Large intestine (tissue), 3 donors: ENCODE data around the gene SORCS2. TPM values are rescaled to one million over a fixed set of nuclear protein-coding genes. Genes with fewer than 3 reads are reported as not detected.

Experiments
- DNase-seq, 2 donors: peaks; one replicate each; pipeline versions ENCODE4 v3.0.0 to v3.0.0-alpha.2; 2013
- H3K27ac ChIP-seq: one replicate; pipeline ENCODE4 v1.5.1; 2013; ENCODE audit warnings: low read length
- H3K27me3 ChIP-seq: 2 replicates; pipeline ENCODE4 v1.6.1; 2013; ENCODE audit warnings: low read length; ENCODE audit not compliant: control insufficient read depth, insufficient read depth
- H3K36me3 ChIP-seq: 2 replicates; pipeline ENCODE4 v1.6.1; 2013; ENCODE audit warnings: low read length; ENCODE audit not compliant: control insufficient read depth, insufficient read depth
- H3K4me1 ChIP-seq: one replicate; pipeline ENCODE4 v1.6.1; 2013; ENCODE audit warnings: low read length; ENCODE audit not compliant: control insufficient read depth, insufficient read depth
- H3K4me3 ChIP-seq: one replicate; pipeline ENCODE4 v1.5.1; 2013; ENCODE audit warnings: low read length
- H3K9me3 ChIP-seq: one replicate; pipeline ENCODE4 v1.6.1; 2013; ENCODE audit warnings: mild to moderate bottlenecking, low read depth, low read length, moderate library complexity; ENCODE audit not compliant: control insufficient read depth
- WGBS: methylation state at CpG from one replicate; pipeline ENCODE4 v1.1.5; 2013; ENCODE audit warnings: low lambda C conversion rate; ENCODE audit not compliant: insufficient coverage; 5-methylcytosine and 5-hydroxymethylcytosine counted together
- polyA plus RNA-seq: library from polyadenylated mRNA; unstranded; fragments of 120-200 nt; gene quantifications from one replicate; pipeline ENCODE4 v1.2.1, GENCODE V29; 2013

SORCS2 gene
- polyA plus RNA-seq, 1 donor: 3.6 TPM

DNA sequence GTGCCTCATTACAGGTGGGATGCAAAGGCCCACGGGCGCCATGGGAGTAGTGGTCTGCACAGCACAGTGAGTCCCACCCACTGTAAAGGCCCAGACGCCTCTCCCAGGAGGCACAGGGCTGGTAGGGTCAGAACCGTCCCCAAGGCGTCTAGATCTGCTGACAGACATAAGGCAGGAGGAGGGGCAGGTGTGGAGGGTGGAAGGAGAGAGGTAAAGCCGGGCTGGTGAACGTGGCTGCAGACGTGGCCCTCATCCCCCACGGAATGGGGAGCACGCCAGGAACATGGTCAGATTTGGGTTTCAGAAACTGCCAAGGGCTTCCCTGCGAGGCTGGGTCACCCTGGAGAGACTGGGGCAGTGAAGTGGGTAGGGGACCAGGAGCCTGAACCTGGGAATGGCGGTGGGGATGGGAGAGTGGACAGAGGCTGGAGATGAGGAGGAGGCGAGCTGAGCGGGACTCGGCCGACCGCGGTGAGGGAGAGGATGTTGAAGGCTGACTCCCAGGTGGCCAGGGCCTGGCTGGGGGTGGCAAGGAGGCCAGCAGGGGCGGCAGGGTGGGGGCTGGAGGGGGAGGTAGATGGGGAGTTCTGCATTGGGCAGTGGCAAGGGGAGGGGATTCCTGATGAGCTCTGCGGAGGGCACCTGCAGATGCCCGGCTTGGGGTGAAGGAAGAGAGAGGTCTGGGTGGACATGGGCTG lies 562.4 kb downstream of the SORCS2 start:
- DNase-seq: no peak
- WGBS: no CpG with 5 or more reads among the region's 21 CpGs
- Histone ChIP-seq H3K27ac (no peak overlapping the region), H3K36me3 (peaks cover 11% of the 10 kb centered on the region), H3K27me3 (no peaks in the 10 kb centered on the region), H3K9me3 (no peaks in the 10 kb centered on the region), H3K4me1 (no peaks in the 10 kb centered on the region), H3K4me3 (no peak overlapping the region)

DNA sequence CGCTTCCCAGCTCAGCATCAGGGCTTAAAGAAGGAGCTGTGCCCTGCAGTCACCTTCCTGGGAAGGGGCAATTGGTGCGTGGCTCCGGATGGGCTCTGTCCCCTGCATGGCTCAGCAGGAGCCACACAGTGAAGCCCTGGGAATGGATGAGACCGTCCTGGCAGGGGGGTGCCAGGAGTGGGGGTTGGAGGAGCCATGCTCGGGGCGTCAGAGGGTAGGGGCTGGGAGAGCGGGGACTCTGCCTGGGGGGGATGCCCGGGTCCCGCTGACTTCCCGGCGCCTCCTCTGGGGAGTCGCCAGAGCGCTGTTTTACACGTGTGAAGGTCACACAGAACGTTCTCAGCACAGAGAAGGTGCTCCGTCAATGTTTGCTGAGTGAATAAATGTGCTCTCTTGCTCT lies 563.2 kb downstream of the SORCS2 start:
- H3K36me3 ChIP-seq: peaks cover 18% of the 10 kb centered on the region
- WGBS: no CpG with 5 or more reads among the region's 16 CpGs
- H3K4me1 ChIP-seq: no peaks in the 10 kb centered on the region
- H3K9me3 ChIP-seq: no peaks in the 10 kb centered on the region
- no peak overlapping the region for H3K4me3 ChIP-seq
- no peak overlapping the region for H3K27ac ChIP-seq
- no peaks in the 10 kb centered on the region for H3K27me3 ChIP-seq
- no peak for DNase-seq

DNA sequence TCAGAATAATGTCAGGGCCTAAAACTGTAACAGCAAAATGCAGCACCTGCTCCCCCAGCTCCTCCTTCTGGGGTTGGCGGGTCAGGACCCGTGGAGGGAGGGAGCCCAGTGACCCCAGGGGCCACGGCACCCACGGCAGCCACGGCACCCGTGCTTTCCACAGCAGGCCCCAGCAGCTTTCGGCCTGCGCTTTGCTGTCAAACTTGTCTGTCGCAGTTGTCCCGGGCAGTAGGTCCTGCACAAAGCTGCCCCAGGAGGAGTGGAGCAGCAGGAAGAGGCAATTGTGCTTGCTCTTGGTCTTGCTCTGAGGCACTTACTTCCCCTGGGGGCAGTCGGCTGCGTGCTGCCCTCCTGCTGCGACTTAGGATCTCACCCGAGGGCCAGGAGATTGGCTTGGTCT lies 563.7 kb downstream of the SORCS2 start:
- no peaks in the 10 kb centered on the region for H3K9me3 ChIP-seq
- no peak overlapping the region for H3K4me3 ChIP-seq
- no peaks in the 10 kb centered on the region for H3K27me3 ChIP-seq
- peaks cover 23% of the 10 kb centered on the region for H3K36me3 ChIP-seq
- WGBS: no CpG with 5 or more reads among the region's 14 CpGs
- no peak overlapping the region for H3K27ac ChIP-seq
- DNase-seq: no peak
- H3K4me1 ChIP-seq: no peaks in the 10 kb centered on the region

DNA sequence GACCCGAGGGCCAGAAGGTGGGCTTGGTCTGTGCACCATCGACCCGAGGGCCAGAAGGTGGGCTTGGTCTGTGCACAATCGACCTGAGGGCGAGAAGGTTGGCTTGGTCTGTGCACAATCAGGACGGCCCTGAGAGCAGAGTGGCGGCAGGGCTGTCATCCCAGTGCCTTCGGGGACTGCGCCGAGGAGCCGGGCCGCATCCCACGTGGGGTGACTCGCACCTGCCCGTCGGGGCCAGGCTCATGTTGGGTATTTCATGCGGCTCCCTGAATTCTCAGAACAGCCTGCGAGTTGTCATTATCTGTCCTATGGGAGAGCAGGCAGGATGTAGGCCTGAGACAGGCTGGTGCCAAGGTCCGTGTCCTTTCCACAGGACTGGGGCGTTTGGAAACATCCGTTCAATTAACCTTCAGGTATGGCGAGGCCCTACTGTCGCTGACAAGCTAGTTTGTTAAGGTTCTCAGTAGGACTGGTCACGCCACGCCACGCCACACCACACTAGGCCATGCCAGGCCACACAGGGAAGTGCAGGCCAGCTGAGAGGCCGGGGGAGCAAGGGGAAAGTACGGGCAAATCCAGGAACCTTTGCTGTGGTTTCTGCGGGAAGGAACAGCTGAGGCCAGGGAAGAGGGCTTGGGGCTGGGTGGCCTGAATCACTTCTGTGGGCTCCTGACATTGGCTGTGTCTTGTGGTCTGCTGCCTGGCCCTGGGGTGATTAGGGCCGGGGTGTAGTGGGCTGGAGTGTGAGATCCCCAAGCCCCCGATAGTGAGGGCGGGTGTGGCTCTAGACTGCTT lies 564.4 kb downstream of the SORCS2 start:
- no peak for DNase-seq
- peaks cover 29% of the 10 kb centered on the region for H3K36me3 ChIP-seq
- no peaks in the 10 kb centered on the region for H3K9me3 ChIP-seq
- H3K4me3 ChIP-seq: no peak overlapping the region
- WGBS: no CpG with 5 or more reads among the region's 32 CpGs
- no peaks in the 10 kb centered on the region for H3K27me3 ChIP-seq
- H3K4me1 ChIP-seq: no peaks in the 10 kb centered on the region
- H3K27ac ChIP-seq: no peak overlapping the region

DNA sequence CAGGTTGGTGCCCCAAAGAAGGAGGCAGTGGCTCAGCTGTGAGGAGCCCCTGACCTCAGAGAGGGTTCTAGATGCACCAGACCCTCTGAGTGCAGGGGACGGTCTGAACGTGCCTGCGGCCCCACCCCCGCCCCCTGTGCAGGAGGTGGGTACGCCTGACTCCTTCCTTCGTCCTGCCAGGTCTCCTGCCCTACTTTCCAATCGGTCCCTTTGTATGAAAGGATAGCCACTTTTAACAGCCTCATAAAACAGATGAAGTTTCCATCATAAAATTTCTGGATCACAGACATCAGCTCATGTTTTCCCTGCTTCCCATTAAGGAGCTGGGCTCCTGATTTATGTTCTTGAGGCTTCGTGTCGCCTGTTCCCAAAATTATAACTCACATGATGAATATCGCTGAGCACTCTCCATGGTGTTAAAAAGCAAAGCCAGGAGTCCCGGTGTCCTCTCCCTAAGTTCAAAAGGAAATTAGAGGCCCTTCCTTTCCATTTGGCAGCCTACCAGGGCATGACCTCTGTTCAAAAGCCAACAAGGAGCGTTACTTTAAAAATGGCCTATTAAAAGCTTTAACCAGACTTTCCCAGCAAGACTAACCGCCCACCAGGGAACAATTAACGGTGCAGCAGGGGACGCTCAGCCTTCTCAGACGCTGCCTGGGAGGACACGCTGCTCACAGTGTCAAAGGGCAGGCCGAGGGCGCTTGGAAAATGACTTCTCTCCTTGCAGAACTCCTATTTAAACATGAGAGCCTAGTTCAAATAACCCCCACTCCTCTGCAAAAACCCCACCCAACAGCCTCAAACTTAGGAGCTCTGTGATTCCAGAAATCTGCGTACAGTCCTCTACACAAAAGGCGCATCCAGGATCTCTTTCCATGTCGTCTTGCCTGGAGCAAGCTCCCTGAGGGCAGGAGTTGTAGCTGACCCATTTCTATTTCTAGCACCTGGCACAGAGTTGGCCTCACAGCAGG lies 565.4 kb downstream of the SORCS2 start:
- Histone ChIP-seq H3K9me3 (no peaks in the 10 kb centered on the region), H3K27me3 (no peaks in the 10 kb centered on the region), H3K27ac (no peak overlapping the region), H3K36me3 (peaks cover 39% of the 10 kb centered on the region), H3K4me1 (no peaks in the 10 kb centered on the region), H3K4me3 (no peak overlapping the region)
- DNase-seq: no peak
- WGBS: 70% methylated on average over 2 of the region's 22 CpGs

DNA sequence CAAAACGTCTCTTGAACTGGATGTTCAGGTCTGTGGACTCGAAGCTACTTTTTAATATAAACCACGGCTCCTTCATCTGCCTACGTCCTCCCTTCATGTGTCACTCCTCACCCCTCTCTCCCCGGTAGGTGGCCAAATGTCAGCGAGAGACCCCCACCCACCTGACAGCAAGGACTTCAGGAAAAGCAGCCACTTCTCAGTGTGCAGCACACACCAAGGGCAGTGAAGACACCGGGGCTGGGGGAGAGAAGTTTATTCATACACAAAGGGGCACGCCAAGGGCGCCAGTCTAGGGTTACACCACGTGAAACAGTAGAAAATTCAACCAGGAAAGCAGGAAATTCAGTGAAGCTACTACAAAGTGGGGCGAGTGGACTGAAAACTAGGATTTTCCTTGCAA lies 566.1 kb downstream of the SORCS2 start:
- no peak overlapping the region for H3K27ac ChIP-seq
- H3K27me3 ChIP-seq: no peaks in the 10 kb centered on the region
- DNase-seq: no peak
- H3K4me3 ChIP-seq: no peak overlapping the region
- peaks cover 46% of the 10 kb centered on the region for H3K36me3 ChIP-seq
- H3K9me3 ChIP-seq: no peaks in the 10 kb centered on the region
- WGBS: no CpG with 5 or more reads among the region's 11 CpGs
- H3K4me1 ChIP-seq: no peaks in the 10 kb centered on the region

DNA sequence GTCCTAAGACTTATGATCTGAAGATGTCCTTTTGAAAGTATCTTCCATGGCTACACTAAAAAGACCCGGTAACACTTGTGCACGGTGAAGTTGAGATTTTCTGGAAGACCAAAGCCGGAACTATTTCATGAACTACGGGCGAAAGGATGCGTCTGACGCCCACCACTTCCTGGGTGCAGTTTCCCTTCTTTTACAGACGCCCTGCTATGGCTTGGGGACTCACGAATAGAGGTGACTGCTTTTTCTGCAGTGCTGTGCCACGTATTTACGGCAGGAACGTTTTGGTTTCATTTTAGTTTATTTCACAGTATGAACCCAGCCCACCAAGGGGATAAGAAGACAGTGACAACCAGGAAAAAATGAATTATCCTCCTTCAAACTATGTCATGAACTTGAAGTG lies 566.9 kb downstream of the SORCS2 start:
- no peak for DNase-seq
- H3K36me3 ChIP-seq: peaks cover 52% of the 10 kb centered on the region
- WGBS: no CpG with 5 or more reads among the region's 12 CpGs
- no peak overlapping the region for H3K4me3 ChIP-seq
- H3K9me3 ChIP-seq: no peaks in the 10 kb centered on the region
- no peaks in the 10 kb centered on the region for H3K4me1 ChIP-seq
- H3K27me3 ChIP-seq: no peaks in the 10 kb centered on the region
- H3K27ac ChIP-seq: no peak overlapping the region

DNA sequence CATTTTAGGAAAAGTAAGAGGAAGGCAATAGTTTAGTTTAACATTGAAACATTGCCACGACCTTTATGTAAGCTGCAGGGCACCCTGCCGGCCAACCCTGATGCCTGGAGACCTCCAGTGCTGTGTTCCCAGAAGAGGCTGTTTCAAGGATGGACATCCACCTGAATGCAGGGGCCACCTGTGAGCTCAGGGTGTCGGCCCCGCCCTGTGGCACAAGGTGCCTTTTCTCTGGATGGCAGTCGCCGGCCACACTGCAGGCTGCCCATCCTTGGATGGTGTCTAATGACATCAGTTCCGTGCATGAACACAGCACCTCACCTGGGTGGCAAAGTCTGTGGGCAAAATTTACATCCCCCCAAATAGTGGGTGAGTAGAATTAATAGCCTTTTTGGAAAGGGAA lies 567.3 kb downstream of the SORCS2 start:
- Histone ChIP-seq H3K27me3 (no peaks in the 10 kb centered on the region), H3K9me3 (no peaks in the 10 kb centered on the region), H3K4me3 (no peak overlapping the region), H3K27ac (no peak overlapping the region), H3K4me1 (no peaks in the 10 kb centered on the region), H3K36me3 (peaks cover 54% of the 10 kb centered on the region)
- no peak for DNase-seq
- WGBS: no CpG with 5 or more reads among the region's 7 CpGs

DNA sequence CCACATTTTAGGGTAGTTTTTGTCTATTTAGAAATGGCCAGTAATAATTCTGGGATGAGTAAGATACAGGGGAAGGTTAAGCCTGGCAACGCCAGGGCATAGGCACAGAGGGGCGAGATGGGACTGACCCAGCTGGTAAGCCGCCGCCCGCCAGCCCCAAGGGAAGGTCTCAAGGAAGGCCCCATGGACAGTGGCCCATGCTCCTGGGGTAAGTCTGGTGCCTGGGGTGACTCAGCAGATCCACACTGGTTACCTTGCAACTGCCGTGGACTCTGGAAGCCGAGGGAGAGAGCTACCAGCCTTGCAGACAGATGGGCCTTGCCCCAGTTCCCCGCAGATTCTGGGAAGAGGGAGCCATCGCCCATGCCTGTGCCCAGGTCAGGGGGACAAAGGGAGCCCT lies 567.9 kb downstream of the SORCS2 start:
- no CpG with 5 or more reads among the region's 9 CpGs for WGBS
- Histone ChIP-seq H3K27me3 (no peaks in the 10 kb centered on the region), H3K36me3 (peaks cover 58% of the 10 kb centered on the region), H3K27ac (no peak overlapping the region), H3K9me3 (no peaks in the 10 kb centered on the region), H3K4me1 (no peaks in the 10 kb centered on the region), H3K4me3 (no peak overlapping the region)
- no peak for DNase-seq

DNA sequence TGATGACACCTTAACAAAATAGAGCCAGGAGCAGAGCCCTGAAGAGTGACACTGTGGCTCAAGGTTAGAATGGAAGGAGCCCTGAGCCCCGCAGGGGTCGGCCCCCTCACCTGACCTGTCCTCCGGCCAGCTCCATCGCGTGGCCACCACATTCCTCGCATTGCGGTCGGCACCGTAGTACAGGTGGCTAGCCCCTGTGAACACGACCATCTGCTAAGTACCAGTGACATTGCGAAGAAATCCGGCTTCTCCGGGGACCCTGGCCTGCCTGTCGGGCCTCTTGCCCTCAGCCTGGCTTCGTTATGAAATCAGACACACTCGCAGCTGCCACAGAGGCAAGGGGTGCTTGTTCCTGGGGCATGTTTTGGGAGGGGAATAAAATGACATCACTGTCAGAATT lies 568.4 kb downstream of the SORCS2 start:
- WGBS: no CpG with 5 or more reads among the region's 16 CpGs

More for the DNA sequence above, 568.4 kb downstream of the SORCS2 start:
- DNase-seq: no peak
- Histone ChIP-seq H3K27ac (no peak overlapping the region), H3K4me1 (no peaks in the 10 kb centered on the region), H3K4me3 (no peak overlapping the region), H3K9me3 (no peaks in the 10 kb centered on the region), H3K27me3 (no peaks in the 10 kb centered on the region), H3K36me3 (peaks cover 63% of the 10 kb centered on the region)
